ENCODE measurements around the gene ACSF3. TPM values are rescaled to one million over a fixed set of nuclear protein-coding genes. Genes with fewer than 3 reads are reported as not detected.

ACSF3 gene
- total and polyA plus RNA-seq, 2 of the 4 experiments (the other 2 are of a cell fraction), result 9.5 to 14.2 TPM

GRCh38 chr16:89159066-89159849 is 65.6 kb downstream of the ACSF3 start:
- no peak overlapping the region for H3K27ac ChIP-seq (ENCODE audit: insufficient read depth, low read length)
- no peaks in the 10 kb centered on the region for H3K36me3 ChIP-seq (ENCODE audit: control insufficient read depth, insufficient read depth, low read length)
- no peak for TF ChIP-seq CEBPB (IDR thresholded peaks at IDR 0.05; ENCODE audit: low read depth, low read length)
- no peak for TF ChIP-seq CTCF (conservative IDR thresholded peaks at IDR 0.05; ENCODE audit: low read depth, low read length)
- TF ChIP-seq NFE2L2 (IDR thresholded peaks at IDR 0.05; ENCODE audit: low read depth, low read length), result no peak
- no peak for TF ChIP-seq POLR2A (IDR thresholded peaks at IDR 0.05; ENCODE audit: low read depth, low read length)
- no peak for TF ChIP-seq FOS (IDR thresholded peaks at IDR 0.05; ENCODE audit: low read depth, low read length)
- TF ChIP-seq SMC3 (IDR thresholded peaks at IDR 0.05; ENCODE audit: low read depth, low read length), result no peak
- no peak for TF ChIP-seq MAFK (IDR thresholded peaks at IDR 0.05; ENCODE audit: low read depth, low read length)
- TF ChIP-seq BHLHE40 (IDR thresholded peaks at IDR 0.05; ENCODE audit: low read depth, low read length), result no peak
- TF ChIP-seq CHD1 (IDR thresholded peaks at IDR 0.05; ENCODE audit: low read depth, low read length), result no peak
- no peak for TF ChIP-seq RCOR1 (IDR thresholded peaks at IDR 0.05; ENCODE audit: insufficient replicate concordance, low read length)
- no peak for TF ChIP-seq MAZ (IDR thresholded peaks at IDR 0.05; ENCODE audit: borderline replicate concordance, low read depth, low read length)
- TF ChIP-seq MXI1 (IDR thresholded peaks at IDR 0.05; ENCODE audit: borderline replicate concordance, low read depth, low read length), result no peak
- no peak for TF ChIP-seq USF2 (IDR thresholded peaks at IDR 0.05; ENCODE audit: low read depth, low read length)
- TF ChIP-seq ELK1 (IDR thresholded peaks at IDR 0.05; ENCODE audit: borderline replicate concordance, low read depth, low read length), result no peak
- no peak for TF ChIP-seq RFX5 (IDR thresholded peaks at IDR 0.05; ENCODE audit: low read depth, low read length)
- H3K18ac ChIP-seq (ENCODE audit: low read depth, low read length), result no peak overlapping the region
- no peak overlapping the region for H2BK15ac ChIP-seq (ENCODE audit: low read depth, low read length)
- H4K8ac ChIP-seq (ENCODE audit: low read depth in 2 of 2, low read length in 2 of 2), result no peak overlapping the region
- H3K79me1 ChIP-seq (ENCODE audit: low read depth in 1 of 2, low read length in 2 of 2), result no peaks in the 10 kb centered on the region
- H2BK120ac ChIP-seq (ENCODE audit: low read depth, low read length), result no peak overlapping the region
- H3K56ac ChIP-seq (ENCODE audit: extremely low read depth, insufficient read depth, low read length), result no peak overlapping the region
- H3K4ac ChIP-seq (ENCODE audit: low read depth, low read length), result no peak overlapping the region
- CTCF ChIA-PET, result no interaction called here
- DNase-seq (no peak), ATAC-seq (ENCODE audit: low read depth) (no peak)
- no peak overlapping the region for H3K4me3 ChIP-seq (ENCODE audit: insufficient read depth, low read depth, low read length)
- POLR2A ChIA-PET (ENCODE audit: unreplicated experiment), result no interaction called here
- H3K4me1 ChIP-seq (ENCODE audit: control insufficient read depth, insufficient read depth, low read length), result peaks cover 8% of the 10 kb centered on the region
- no peak overlapping the region for H4K91ac ChIP-seq (ENCODE audit: insufficient read depth, low read depth, low read length)
- peak overlapping the region; percentile 33 for H2AFZ ChIP-seq (replicated peaks; ENCODE audit: low read length, poor library complexity)
- intact Hi-C loops (cut with micrococcal nuclease) (no loop called here), dilution Hi-C loops (cut with HindIII; ENCODE audit: low sequenced_read_pairs, unreplicated experiment) (no loop called here), in situ Hi-C loops (cut with MboI; ENCODE audit: low sequenced_read_pairs) (no loop called here)
- H3K9ac ChIP-seq (ENCODE audit: low read depth, low read length), result no peak overlapping the region
- no peaks in the 10 kb centered on the region for H3K9me3 ChIP-seq (ENCODE audit: control insufficient read depth, insufficient read depth, low read length)
- no TSS peak for BruUV-seq (replicated peaks)
- H2AK9ac ChIP-seq (replicated peaks; ENCODE audit: low read depth, low read length, poor library complexity), result no peak overlapping the region
- WGBS, 2 experiments (ENCODE audit: extremely low coverage in 2 of 2, insufficient read length in 1 of 2), result 51% methylated on average over 34 of the region's 48 CpGs; no CpG with 5 or more reads in 1 of the 2 experiments
- peaks cover 4% of the 10 kb centered on the region for H3K27me3 ChIP-seq (ENCODE audit: control insufficient read depth, insufficient read depth, low read length)
- no peaks in the 10 kb centered on the region for H3K9me1 ChIP-seq (ENCODE audit: insufficient read depth, low read length)
- no peak overlapping the region for H3K4me2 ChIP-seq (ENCODE audit: low read depth, low read length)
- H2BK5ac ChIP-seq (ENCODE audit: low read depth, low read length, poor library complexity, severe bottlenecking), result no peak overlapping the region
- H3K14ac ChIP-seq (replicated peaks; ENCODE audit: low read depth, low read length), result no peak overlapping the region
- no peak overlapping the region for H3K23ac ChIP-seq (ENCODE audit: low read depth, low read length)
- no peak overlapping the region for H4K5ac ChIP-seq (ENCODE audit: low read depth, low read length)
- H2AK5ac ChIP-seq (ENCODE audit: low read depth, low read length), result no peak overlapping the region
- peaks cover 3% of the 10 kb centered on the region; the same call in 1 of the 2 replicates for H4K20me1 ChIP-seq (ENCODE audit: insufficient read depth, low read length)
- no peak overlapping the region for H2BK20ac ChIP-seq (ENCODE audit: low read depth, low read length)
